ENCODE results near the gene C1RL. TPM values are rescaled to one million over a fixed set of nuclear protein-coding genes. Genes with fewer than 3 reads are reported as not detected.
"Not testable (repeated sequence)": the region's sequence is repeated elsewhere in the genome, so short reads cannot be mapped to it uniquely, and the experiment has no call there.

Gene C1RL
- total RNA-seq, 1 donor from 2014 or later = 196 TPM

GRCh38 chr12:7112041-7112440 is 3.0 kb upstream of the C1RL start:
- intact Hi-C loops (cut with DNase I) = loop anchor here (2.0 kb wide), 1 partner anchor 167 kb away; the partner anchor contains the start of gene C12orf57
- DNase-seq (ENCODE audit: low spot score in 2 of 2) = no peak
- Histone ChIP-seq H3K9me3 (no peaks in the 10 kb centered on the region), H3K27ac (no peak overlapping the region), H3K4me3 (no peak overlapping the region), H3K4me1 (peaks cover 3 to 9% of the 10 kb centered on the region in 2 donors), H3K36me3 (peaks cover 0 to 14% of the 10 kb centered on the region in 2 donors), H3K27me3 (no peaks in the 10 kb centered on the region)
- TF ChIP-seq CTCF (IDR thresholded peaks at IDR 0.05) = no peak

DNA sequence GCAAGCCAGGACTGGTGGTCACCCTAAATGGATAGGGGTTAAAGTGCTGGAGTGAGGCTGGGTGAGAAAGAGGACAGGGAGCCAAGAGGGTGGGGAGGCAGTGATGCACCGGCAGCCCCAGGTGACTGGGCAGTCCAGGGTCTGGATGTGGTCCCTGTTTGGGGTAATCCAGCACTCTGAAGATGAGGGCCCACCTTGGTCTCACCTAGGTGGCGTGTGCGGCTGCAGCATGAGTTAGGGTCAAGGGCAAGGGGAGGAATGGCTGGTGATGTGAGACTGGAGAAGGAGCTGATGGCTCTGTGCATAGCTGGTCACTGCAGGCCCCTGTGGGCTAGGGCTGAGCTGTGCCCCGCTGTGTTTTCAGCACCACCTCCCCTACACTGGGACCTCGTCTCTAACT is 1.6 kb upstream of the C1RL start:
- H3K27me3 ChIP-seq = no peaks in the 10 kb centered on the region
- peaks cover 0 to 7% of the 10 kb centered on the region in 2 donors for H3K36me3 ChIP-seq
- intact Hi-C loops (cut with DNase I) = no loop called here
- no peaks in the 10 kb centered on the region for H3K9me3 ChIP-seq
- TF ChIP-seq CTCF (IDR thresholded peaks at IDR 0.05) = no peak
- H3K4me1 ChIP-seq = peaks cover 3 to 13% of the 10 kb centered on the region in 2 donors
- no peak overlapping the region for H3K4me3 ChIP-seq
- no peak overlapping the region for H3K27ac ChIP-seq
- DNase-seq (ENCODE audit: low spot score in 2 of 2) = no peak

DNA sequence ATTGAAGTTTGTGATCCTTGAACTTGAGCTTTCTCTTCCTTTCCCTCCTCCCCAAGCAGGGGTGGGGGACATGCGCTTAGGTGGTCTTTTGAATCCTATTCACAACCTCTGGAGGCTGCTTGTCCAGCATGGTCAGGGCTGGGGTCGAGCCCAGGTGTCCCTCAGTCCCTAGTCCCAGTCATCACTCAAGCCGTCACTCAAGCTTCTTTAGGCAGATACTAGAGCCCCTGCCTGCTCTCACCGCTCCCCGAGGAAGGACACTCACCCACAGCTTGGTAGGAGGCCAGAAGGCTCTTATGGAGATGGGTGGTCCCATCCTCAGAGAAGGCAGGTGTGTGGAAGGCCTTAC is 532 bp upstream of the C1RL start:
- intact Hi-C loops (cut with DNase I) = loop anchor here (1.0 to 5.0 kb wide), 6 partner anchors 17 to 237 kb away; partner anchors contain the start of genes C1R, C1S, EMG1 and LPCAT3
- TF ChIP-seq CTCF (IDR thresholded peaks at IDR 0.05) = no peak
- H3K27me3 ChIP-seq = no peaks in the 10 kb centered on the region
- no peak for DNase-seq (ENCODE audit: low spot score in 2 of 2)
- H3K27ac ChIP-seq = peak overlapping the region; percentile 91 to 93
- no peaks in the 10 kb centered on the region for H3K9me3 ChIP-seq
- H3K36me3 ChIP-seq = no peaks in the 10 kb centered on the region
- peaks cover 3 to 13% of the 10 kb centered on the region in 2 donors for H3K4me1 ChIP-seq
- H3K4me3 ChIP-seq = peak overlapping the region in 1 of 2 donors; percentile 81

GRCh38 chr12:7108003-7108795 is 815 bp downstream of the C1RL start:
- TF ChIP-seq CTCF (IDR thresholded peaks at IDR 0.05) = no peak
- DNase-seq (ENCODE audit: low spot score in 2 of 2) = peak; percentile 45 to 86
- Histone ChIP-seq H3K9me3 (no peaks in the 10 kb centered on the region), H3K27ac (peak overlapping the region; percentile 91 to 93), H3K36me3 (peaks cover 0 to 9% of the 10 kb centered on the region in 2 donors), H3K27me3 (no peaks in the 10 kb centered on the region), H3K4me1 (peaks cover 3 to 13% of the 10 kb centered on the region in 2 donors), H3K4me3 (peak overlapping the region; percentile 59 to 81)
- intact Hi-C loops (cut with DNase I) = loop anchor here (2.0 to 5.0 kb wide), 3 partner anchors 89 to 236 kb away; partner anchors contain the start of genes EMG1, LPCAT3, PHB2 and SPSB2

DNA sequence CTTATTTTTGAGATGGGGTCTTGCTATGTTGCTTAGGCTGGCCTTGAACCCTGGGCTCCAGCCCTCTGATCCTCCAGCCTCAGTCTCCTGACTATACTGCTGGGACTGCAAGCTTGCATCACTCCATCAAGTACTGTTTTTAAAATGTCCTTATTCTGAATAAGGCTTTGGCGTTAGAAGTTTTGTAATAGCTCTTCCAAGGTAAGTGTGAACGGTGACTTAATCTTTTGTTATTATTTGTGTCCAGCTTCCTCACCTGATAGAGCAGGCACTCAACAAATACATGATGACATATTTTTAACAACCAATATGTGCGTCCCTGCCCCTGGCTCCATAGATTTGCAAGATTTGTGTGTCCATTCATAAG is 1.4 kb downstream of the C1RL start:
- no peaks in the 10 kb centered on the region for H3K27me3 ChIP-seq
- no peaks in the 10 kb centered on the region for H3K9me3 ChIP-seq
- no peak for TF ChIP-seq CTCF (IDR thresholded peaks at IDR 0.05)
- no peak for DNase-seq (ENCODE audit: low spot score in 2 of 2)
- H3K4me1 ChIP-seq = peaks cover 3 to 13% of the 10 kb centered on the region in 2 donors
- peaks cover 0 to 9% of the 10 kb centered on the region in 2 donors for H3K36me3 ChIP-seq
- intact Hi-C loops (cut with DNase I) = loop anchor here (2.0 to 5.0 kb wide), 3 partner anchors 89 to 235 kb away; partner anchors contain the start of genes EMG1, LPCAT3, PHB2 and SPSB2
- H3K27ac ChIP-seq = peak overlapping the region; percentile 91 to 93
- H3K4me3 ChIP-seq = peak overlapping the region; percentile 59 to 81

GRCh38 chr12:7107181-7107580 is 1.8 kb downstream of the C1RL start:
- intact Hi-C loops (cut with DNase I) = loop anchor here (5.0 kb wide), 1 partner anchor 235 kb away; the partner anchor contains the start of gene SPSB2
- peak overlapping the region; percentile 91 to 93 for H3K27ac ChIP-seq
- not testable (repeated sequence) for DNase-seq (ENCODE audit: low spot score in 2 of 2); H3K27me3 ChIP-seq; H3K9me3 ChIP-seq; H3K36me3 ChIP-seq
- H3K4me3 ChIP-seq = peak overlapping the region; percentile 59 to 81
- peaks cover 3 to 13% of the 10 kb centered on the region in 2 donors for H3K4me1 ChIP-seq
